Measurements from ENCODE around the gene CPA1. TPM values are rescaled to one million over a fixed set of nuclear protein-coding genes. Genes with fewer than 3 reads are reported as not detected.

CPA1 gene
- total and polyA plus RNA-seq, 12 donors: 0.14 to 15.0 (median 2.0) TPM; not detected in 4

DNA sequence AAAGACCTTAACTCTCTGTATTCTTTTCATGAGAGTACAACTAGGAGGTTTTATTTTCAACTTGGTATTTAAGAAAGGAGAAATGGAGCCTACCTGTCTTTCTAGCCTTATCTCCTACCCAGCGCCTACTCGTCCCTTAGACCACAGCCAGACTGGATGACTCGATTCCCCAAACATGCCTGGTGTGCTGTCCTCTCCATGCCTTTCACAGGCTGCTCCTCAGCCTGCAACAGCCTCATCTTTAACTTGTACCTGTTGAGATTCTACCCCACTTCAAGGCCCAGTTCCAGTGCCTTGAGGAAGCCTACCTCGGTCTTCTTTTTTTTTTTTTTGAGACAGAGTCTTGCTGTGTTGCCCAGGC, 29.4 kb downstream of the CPA1 start:
- Histone ChIP-seq H3K4me1 (replicated peaks in 1 of 2) (peaks cover 0 to 10% of the 10 kb centered on the region in 2 donors), H3K36me3 (replicated peaks in 1 of 2) (no peaks in the 10 kb centered on the region), H3K9me3 (replicated peaks in 1 of 3) (no peaks in the 10 kb centered on the region), H3K4me3 (no peak overlapping the region), H3K27ac (no peak overlapping the region), H3K27me3 (no peaks in the 10 kb centered on the region)
- TF ChIP-seq, protein P1, sequence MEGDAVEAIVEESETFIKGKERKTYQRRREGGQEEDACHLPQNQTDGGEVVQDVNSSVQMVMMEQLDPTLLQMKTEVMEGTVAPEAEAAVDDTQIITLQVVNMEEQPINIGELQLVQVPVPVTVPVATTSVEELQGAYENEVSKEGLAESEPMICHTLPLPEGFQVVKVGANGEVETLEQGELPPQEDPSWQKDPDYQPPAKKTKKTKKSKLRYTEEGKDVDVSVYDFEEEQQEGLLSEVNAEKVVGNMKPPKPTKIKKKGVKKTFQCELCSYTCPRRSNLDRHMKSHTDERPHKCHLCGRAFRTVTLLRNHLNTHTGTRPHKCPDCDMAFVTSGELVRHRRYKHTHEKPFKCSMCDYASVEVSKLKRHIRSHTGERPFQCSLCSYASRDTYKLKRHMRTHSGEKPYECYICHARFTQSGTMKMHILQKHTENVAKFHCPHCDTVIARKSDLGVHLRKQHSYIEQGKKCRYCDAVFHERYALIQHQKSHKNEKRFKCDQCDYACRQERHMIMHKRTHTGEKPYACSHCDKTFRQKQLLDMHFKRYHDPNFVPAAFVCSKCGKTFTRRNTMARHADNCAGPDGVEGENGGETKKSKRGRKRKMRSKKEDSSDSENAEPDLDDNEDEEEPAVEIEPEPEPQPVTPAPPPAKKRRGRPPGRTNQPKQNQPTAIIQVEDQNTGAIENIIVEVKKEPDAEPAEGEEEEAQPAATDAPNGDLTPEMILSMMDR (IDR thresholded peaks at IDR 0.05): no peak
- TF ChIP-seq POLR2A (IDR thresholded peaks at IDR 0.05): no peak
- WGBS, 4 donors: 88 to 91% (median 90%) methylated on average over 4 of the region's 4 CpGs
- no peak for DNase-seq
- intact Hi-C loops (cut with DNase I): no loop called here

DNA sequence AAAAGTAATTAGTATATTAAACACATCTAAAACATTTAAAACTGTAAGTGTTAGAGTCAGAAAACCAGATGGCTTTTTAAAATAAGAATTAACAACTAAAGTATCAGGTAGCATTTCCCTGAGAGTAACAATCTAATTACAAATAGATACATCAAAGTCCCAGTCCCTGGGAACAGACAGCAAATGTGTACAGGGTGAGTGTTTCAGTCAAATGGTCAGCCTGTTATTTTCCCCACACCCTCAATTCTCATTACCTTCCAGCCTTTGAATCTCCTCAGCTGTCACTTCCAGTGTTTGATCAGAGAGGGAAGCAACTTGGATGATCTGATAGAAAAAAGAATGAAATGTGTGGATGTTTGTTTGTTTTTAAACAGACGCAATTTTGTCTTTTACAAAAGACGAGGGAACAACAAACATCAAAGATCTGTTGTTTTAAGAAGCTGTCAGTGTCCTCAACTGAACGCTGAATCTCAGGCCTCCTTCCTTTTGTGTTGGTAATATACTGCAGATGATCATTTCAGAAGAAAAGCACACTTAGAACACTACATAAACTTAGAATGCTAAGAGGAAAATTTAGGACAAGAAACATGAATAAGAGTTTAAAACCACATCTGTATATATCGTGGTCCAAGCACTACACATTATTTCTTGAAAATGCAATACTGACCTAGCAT, 30.7 kb downstream of the CPA1 start:
- intact Hi-C loops (cut with DNase I): no loop called here
- H3K4me1 ChIP-seq (replicated peaks in 1 of 2): peaks cover 0 to 10% of the 10 kb centered on the region in 2 donors
- H3K36me3 ChIP-seq (replicated peaks in 1 of 2): no peaks in the 10 kb centered on the region
- TF ChIP-seq, protein P1 (IDR thresholded peaks at IDR 0.05): no peak
- H3K9me3 ChIP-seq (replicated peaks in 1 of 3): no peaks in the 10 kb centered on the region
- H3K4me3 ChIP-seq: no peak overlapping the region
- no peak for DNase-seq
- H3K27me3 ChIP-seq: no peaks in the 10 kb centered on the region
- 65 to 76% (median 74%) methylated on average over 4 of the region's 4 CpGs for WGBS, 4 donors
- no peak overlapping the region for H3K27ac ChIP-seq

DNA sequence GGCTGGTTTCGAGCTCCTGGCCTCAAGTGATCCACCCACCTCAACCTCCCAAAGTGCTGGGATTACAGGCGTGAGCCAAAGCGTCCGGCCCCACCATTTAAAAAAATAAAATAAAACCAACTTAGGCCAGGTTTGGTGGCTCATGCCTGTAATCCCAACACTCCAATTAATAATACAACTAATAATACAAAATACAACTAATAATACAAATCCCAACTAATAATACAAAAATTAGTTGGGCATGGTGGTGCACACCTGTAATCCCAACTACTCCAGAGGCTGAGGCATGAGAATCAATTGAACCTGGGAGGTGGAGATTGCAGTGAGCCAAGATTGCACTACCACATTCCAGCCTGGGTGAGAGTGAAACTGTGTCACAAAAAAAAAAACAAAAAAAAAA, 32.9 kb downstream of the CPA1 start:
- no peaks in the 10 kb centered on the region for H3K9me3 ChIP-seq (replicated peaks in 1 of 3)
- H3K27me3 ChIP-seq: no peaks in the 10 kb centered on the region
- intact Hi-C loops (cut with DNase I): no loop called here
- H3K27ac ChIP-seq: no peak overlapping the region
- no peak for DNase-seq
- TF ChIP-seq, protein P1 (IDR thresholded peaks at IDR 0.05): no peak
- no peak for TF ChIP-seq POLR2A (IDR thresholded peaks at IDR 0.05)
- H3K36me3 ChIP-seq (replicated peaks in 1 of 2): no peaks in the 10 kb centered on the region
- peaks cover 6 to 21% of the 10 kb centered on the region in 2 donors for H3K4me1 ChIP-seq (replicated peaks in 1 of 2)
- WGBS, 4 donors: 91 to 100% (median 97%) methylated on average over 4 of the region's 4 CpGs
- H3K4me3 ChIP-seq: no peak overlapping the region

DNA sequence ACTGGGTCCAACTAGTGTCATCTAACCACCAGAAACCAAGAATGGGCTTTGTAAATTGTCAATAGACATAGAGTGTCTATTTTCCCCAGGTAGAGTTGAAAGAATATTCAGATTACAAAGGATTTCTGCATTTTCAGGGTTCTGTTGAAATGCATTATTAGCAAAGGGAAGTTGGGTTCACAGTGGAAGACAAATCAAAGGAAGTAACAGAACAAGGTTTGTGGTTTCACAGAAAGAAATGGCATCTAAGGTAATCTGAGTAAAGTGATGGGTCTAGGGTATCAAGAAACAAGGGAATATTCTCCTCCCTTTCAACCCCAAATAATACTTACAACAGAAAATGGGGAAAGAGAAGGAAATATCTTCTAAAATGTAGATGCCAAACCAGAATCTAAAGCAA, 34.7 kb downstream of the CPA1 start:
- no peaks in the 10 kb centered on the region for H3K36me3 ChIP-seq (replicated peaks in 1 of 2)
- H3K4me1 ChIP-seq (replicated peaks in 1 of 2): peaks cover 6 to 14% of the 10 kb centered on the region in 2 donors
- TF ChIP-seq, protein P1 (IDR thresholded peaks at IDR 0.05): no peak
- TF ChIP-seq POLR2A (IDR thresholded peaks at IDR 0.05): no peak
- H3K27ac ChIP-seq: no peak overlapping the region
- no peaks in the 10 kb centered on the region for H3K9me3 ChIP-seq (replicated peaks in 1 of 3)
- no peak overlapping the region for H3K4me3 ChIP-seq
- H3K27me3 ChIP-seq: no peaks in the 10 kb centered on the region
- intact Hi-C loops (cut with DNase I): no loop called here
- no peak for DNase-seq
